GM12878 (cell line): ENCODE data around the gene ELL. TPM values are rescaled to one million over a fixed set of nuclear protein-coding genes. Genes with fewer than 3 reads are reported as not detected.

ENCODE experiments used
- ATAC-seq: fragments of 200-7000 bp; cut with Tn5 transposase; 3 replicates; pipeline ENCODE4 v1.9.1; 2020; ENCODE audit warnings: mild to moderate bottlenecking, moderate library complexity
- BruUV-seq: library from RNA; stranded (reverse); fragments of 400-500 nt; replicated peaks from 2 replicates; lab custom pipeline; 2021; lab: Mats Ljungman, UMichigan
- CTCF ChIA-PET: fragments of 300-600 bp; sonication (Branson Sonifier 250); formaldehyde crosslinking; extraction: SDS; loops from one replicate; lab custom pipeline; 2021; ENCODE audit warnings: inconsistent platforms; lab: Yijun Ruan, JAX
- POLR2A ChIA-PET: fragments of 350-600 bp; formaldehyde crosslinking; extraction: SDS; loops from one replicate; lab custom pipeline; 2021; ENCODE audit warnings: inconsistent platforms; lab: Charles Lee
- RAD21 ChIA-PET: fragments of 300-600 bp; sonication (Branson Sonifier 250); formaldehyde crosslinking; loops from one replicate; lab custom pipeline; 2023; ENCODE audit warnings: antibody characterized with exemption; ENCODE audit not compliant: unreplicated experiment; lab: Charles Lee
- SMC1A ChIA-PET: fragments of 300-600 bp; sonication (Branson Sonifier 250); formaldehyde crosslinking; loops from one replicate; lab custom pipeline; 2023; ENCODE audit not compliant: unreplicated experiment, uncharacterized antibody; lab: Charles Lee
- DNase-seq: peaks from one replicate; pipeline ENCODE4 v3.0.0-alpha.2; 2011; ENCODE audit warnings: low read depth, low spot score
- FAIRE-seq: peaks from 3 replicates; lab custom pipeline; 2011; peaks lifted over from hg19 to GRCh38; lab: Jason Lieb, UNC
- H2AFZ ChIP-seq: 2 replicates; pipeline ENCODE4 v1.6.0; 2011; ENCODE audit warnings: low read depth, low read length, control low read depth; ENCODE audit not compliant: control insufficient read depth
- H3K27ac ChIP-seq: 2 replicates; pipeline ENCODE4 v1.5.1; 2011; ENCODE audit warnings: control low read depth; ENCODE audit not compliant: control insufficient read depth, insufficient read depth
- H3K27me3 ChIP-seq, 2 experiments: replicated peaks in 1 of 2; 2 replicates each; pipeline versions ENCODE4 v1.6.0 to v1.6.1; 2011; ENCODE audit warnings: low read length in 1 of 2; ENCODE audit not compliant: control insufficient read depth in 2 of 2, insufficient read depth in 2 of 2
- H3K36me3 ChIP-seq, 2 experiments: 2 replicates each; pipeline ENCODE4 v1.5.1; 2011; ENCODE audit warnings: low read length in 1 of 2; ENCODE audit not compliant: control insufficient read depth in 2 of 2, insufficient read depth in 2 of 2
- H3K4me1 ChIP-seq: 2 replicates; pipeline ENCODE4 v1.6.1; 2011; ENCODE audit warnings: mild to moderate bottlenecking, low read length, moderate library complexity, mixed read lengths; ENCODE audit not compliant: control insufficient read depth, insufficient read depth
- H3K4me2 ChIP-seq: 2 replicates; pipeline ENCODE4 v1.6.0; 2011; ENCODE audit warnings: control low read depth; ENCODE audit not compliant: control insufficient read depth, insufficient read depth
- H3K4me3 ChIP-seq: fragments of 200-600 bp; sonication (generic); 2 replicates; pipeline ENCODE4 v1.5.1; 2016
- H3K79me2 ChIP-seq: 2 replicates; pipeline ENCODE4 v1.6.0; 2011; ENCODE audit warnings: low read length; ENCODE audit not compliant: control insufficient read depth, insufficient read depth
- H3K9ac ChIP-seq: 2 replicates; pipeline ENCODE4 v1.8.0; 2011; ENCODE audit warnings: low read length, control low read depth, mixed read lengths; ENCODE audit not compliant: control insufficient read depth, insufficient read depth
- H3K9me3 ChIP-seq: replicated peaks from 3 replicates; pipeline ENCODE4 v1.5.1; 2011; ENCODE audit warnings: mild to moderate bottlenecking, low read length; ENCODE audit not compliant: control insufficient read depth, insufficient read depth
- H4K20me1 ChIP-seq: 2 replicates; pipeline ENCODE4 v1.6.0; 2011; ENCODE audit not compliant: control insufficient read depth, insufficient read depth
- CREB1 ChIP-seq: IDR thresholded peaks from 2 replicates; pipeline ENCODE4 v1.6.1; 2012; ENCODE audit warnings: low read depth, mild to moderate bottlenecking, inconsistent platforms
- IKZF1 ChIP-seq: fragments of 450-650 bp; conservative IDR thresholded peaks from 2 replicates; pipeline ENCODE4 v1.6.1; 2017; ENCODE audit warnings: antibody characterized with exemption, mild to moderate bottlenecking
- MTA3 ChIP-seq: IDR thresholded peaks from 2 replicates; pipeline ENCODE4 v1.6.1; 2012; ENCODE audit warnings: low read length, inconsistent platforms, borderline replicate concordance
- RELA ChIP-seq: fragments of 450-650 bp; IDR thresholded peaks from 2 replicates; pipeline ENCODE4 v1.8.0; 2014; ENCODE audit warnings: borderline replicate concordance; ENCODE audit not compliant: partially characterized antibody
- SPI1 ChIP-seq: IDR thresholded peaks from 2 replicates; pipeline ENCODE4 v1.6.1; 2011; ENCODE audit warnings: low read depth, mild to moderate bottlenecking, low read length, moderate library complexity, borderline replicate concordance; ENCODE audit not compliant: insufficient read depth
- SREBF2 ChIP-seq: IDR thresholded peaks from 2 replicates; pipeline ENCODE4 v1.6.1; 2012; ENCODE audit warnings: mild to moderate bottlenecking, low read length
- SUZ12 ChIP-seq: fragments of 200-600 bp; sonication (generic); IDR thresholded peaks from one replicate; pipeline ENCODE4 v1.6.1; 2018; ENCODE audit warnings: antibody characterized with exemption, mild to moderate bottlenecking; ENCODE audit not compliant: unreplicated experiment
- ZBTB4 ChIP-seq: fragments of 450-650 bp; formaldehyde crosslinking; IDR thresholded peaks from 2 replicates; pipeline ENCODE4 v1.4.0; 2022; ENCODE audit warnings: mild to moderate bottlenecking, moderate library complexity
- ZNF24 ChIP-seq: fragments of 450-650 bp; IDR thresholded peaks from 2 replicates; pipeline ENCODE4 v1.6.1; 2017; ENCODE audit warnings: antibody characterized with exemption, mild to moderate bottlenecking
- ZNF592 ChIP-seq: fragments of 450-650 bp; IDR thresholded peaks from 2 replicates; pipeline ENCODE4 v1.6.1; 2017; ENCODE audit warnings: mild to moderate bottlenecking, moderate library complexity
- WGBS: methylation state at CpG from one replicate; pipeline ENCODE4 v1.1.6; 2016; ENCODE audit warnings: low lambda C conversion rate; ENCODE audit not compliant: insufficient replicate concordance, insufficient coverage; ENCODE audit errors: missing lambda C conversion rate; 5-methylcytosine and 5-hydroxymethylcytosine counted together
- in situ Hi-C: fragments of 300-500 bp; cut with MboI; formaldehyde crosslinking; loops from 9 replicates; pipeline ENCODE4 v1.14.3; 2018; ENCODE audit warnings: mixed read lengths
- intact Hi-C: fragments of 100-400 bp; cut with micrococcal nuclease; formaldehyde crosslinking; loops from one replicate; pipeline ENCODE4 v1.14.2; 2022; ENCODE audit not compliant: unreplicated experiment
- polyA plus RNA-seq, 11 experiments: library from polyadenylated mRNA; depleted of rRNA in 4 of 11; unstranded in 6 of 11; stranded (reverse) in 5 of 11; fragments of >200 nt; fragmentation: Nextera tagmentation in 4 of 11; fragmentation: Illumina TruSeq in 1 of 11; extraction: Ambion mirVana in 4 of 11; extraction: Trizol in 1 of 11; gene quantifications; 1 replicate in 1 of 11; 2 replicates in 10 of 11; pipeline versions ENCODE4 v1.2.1 to v1.2.3, GENCODE V29; 2011 to 2016; ENCODE audit warnings: inconsistent platforms in 2 of 11, missing spikeins in 2 of 11, low read depth in 1 of 11
- total RNA-seq, 4 experiments: library from RNA; depleted of rRNA in 3 of 4; stranded (reverse); fragments of >200 nt in 3 of 4; fragmentation: Illumina TruSeq in 1 of 4; extraction: Trizol in 1 of 4; gene quantifications; 2 replicates each; pipeline versions ENCODE4 v1.2.1 to v1.2.3, GENCODE V29; 2013 to 2021

Gene ELL
- total and polyA plus RNA-seq, 10 of the 15 experiments (the other 5 are each of a cell fraction or from before 2014, with no cell fraction given): 0.91 to 25.0 (median 9.1) TPM

- TF ChIP-seq SPI1 (no peak), ZNF592 (no peak), SREBF2 (no peak), MTA3 (no peak)
Observed at GRCh38 chr19:18443406-18443805, 78.5 kb downstream of the ELL start (continued).

- Histone ChIP-seq H3K27ac (no peak overlapping the region), H3K4me3 (no peak overlapping the region)
- TF ChIP-seq CREB1 (no peak), SUZ12 (no peak), ZBTB4 (CRISPR knock-in tag) (no peak), RELA (no peak), ZNF24 (no peak), IKZF1 (no peak)
- TF ChIP-seq, all 136 proteins: peak for 0
- in situ Hi-C loops: no loop called here
- Histone ChIP-seq H3K4me2 (no peak overlapping the region), H3K79me2 (no peaks in the 10 kb centered on the region), H3K27me3 (no peaks in the 10 kb centered on the region), H3K9ac (no peak overlapping the region), H3K4me1 (peaks cover 3% of the 10 kb centered on the region; the same call in 1 of the 2 replicates), H3K9me3 (no peaks in the 10 kb centered on the region), H2AFZ (no peak overlapping the region), H3K36me3 (peaks cover 4 to 25% of the 10 kb centered on the region in 2 experiments; a peak in 3 of 4 replicates), H4K20me1 (no peaks in the 10 kb centered on the region; the same call in 1 of the 2 replicates)
- no TSS peak for BruUV-seq
- FAIRE-seq: no peak
- CTCF ChIA-PET: interaction anchor here (0.9 to 1.0 kb wide), 2 partner anchors 8 to 240 kb away, joined by 3 to 7 read pairs; partner anchors contain the start of gene CRTC1
- 93% methylated on average over 12 of the region's 12 CpGs for WGBS
- no peak for DNase-seq
- SMC1A ChIA-PET: no interaction called here
- intact Hi-C loops: no loop called here
- no peak for ATAC-seq
- RAD21 ChIA-PET: no interaction called here
- POLR2A ChIA-PET: no interaction called here
Observed at GRCh38 chr19:18442941-18443340, 78.9 kb downstream of the ELL start.
